ENCODE data around the gene AGBL2. TPM values are rescaled to one million over a fixed set of nuclear protein-coding genes. Genes with fewer than 3 reads are reported as not detected.

The AGBL2 gene, protein sequence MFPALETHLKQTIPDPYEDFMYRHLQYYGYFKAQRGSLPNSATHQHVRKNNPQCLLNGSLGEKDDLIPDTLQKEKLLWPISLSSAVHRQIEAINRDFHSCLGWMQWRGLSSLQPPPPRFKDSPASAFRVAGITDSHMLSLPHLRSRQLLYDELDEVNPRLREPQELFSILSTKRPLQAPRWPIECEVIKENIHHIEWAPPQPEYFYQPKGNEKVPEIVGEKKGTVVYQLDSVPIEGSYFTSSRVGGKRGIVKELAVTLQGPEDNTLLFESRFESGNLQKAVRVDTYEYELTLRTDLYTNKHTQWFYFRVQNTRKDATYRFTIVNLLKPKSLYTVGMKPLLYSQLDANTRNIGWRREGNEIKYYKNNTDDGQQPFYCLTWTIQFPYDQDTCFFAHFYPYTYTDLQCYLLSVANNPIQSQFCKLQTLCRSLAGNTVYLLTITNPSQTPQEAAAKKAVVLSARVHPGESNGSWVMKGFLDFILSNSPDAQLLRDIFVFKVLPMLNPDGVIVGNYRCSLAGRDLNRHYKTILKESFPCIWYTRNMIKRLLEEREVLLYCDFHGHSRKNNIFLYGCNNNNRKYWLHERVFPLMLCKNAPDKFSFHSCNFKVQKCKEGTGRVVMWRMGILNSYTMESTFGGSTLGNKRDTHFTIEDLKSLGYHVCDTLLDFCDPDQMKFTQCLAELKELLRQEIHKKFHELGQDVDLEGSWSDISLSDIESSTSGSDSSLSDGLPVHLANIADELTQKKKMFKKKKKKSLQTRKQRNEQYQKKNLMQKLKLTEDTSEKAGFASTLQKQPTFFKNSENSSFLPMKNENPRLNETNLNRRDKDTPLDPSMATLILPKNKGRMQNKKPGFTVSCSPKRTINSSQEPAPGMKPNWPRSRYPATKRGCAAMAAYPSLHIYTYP
- total RNA-seq (2022; extraction: Qiagen RNA extraction; ENCODE audit: low read depth): 0.51 to 1.8 TPM (median 1.3 TPM) in 5 replicates

DNA sequence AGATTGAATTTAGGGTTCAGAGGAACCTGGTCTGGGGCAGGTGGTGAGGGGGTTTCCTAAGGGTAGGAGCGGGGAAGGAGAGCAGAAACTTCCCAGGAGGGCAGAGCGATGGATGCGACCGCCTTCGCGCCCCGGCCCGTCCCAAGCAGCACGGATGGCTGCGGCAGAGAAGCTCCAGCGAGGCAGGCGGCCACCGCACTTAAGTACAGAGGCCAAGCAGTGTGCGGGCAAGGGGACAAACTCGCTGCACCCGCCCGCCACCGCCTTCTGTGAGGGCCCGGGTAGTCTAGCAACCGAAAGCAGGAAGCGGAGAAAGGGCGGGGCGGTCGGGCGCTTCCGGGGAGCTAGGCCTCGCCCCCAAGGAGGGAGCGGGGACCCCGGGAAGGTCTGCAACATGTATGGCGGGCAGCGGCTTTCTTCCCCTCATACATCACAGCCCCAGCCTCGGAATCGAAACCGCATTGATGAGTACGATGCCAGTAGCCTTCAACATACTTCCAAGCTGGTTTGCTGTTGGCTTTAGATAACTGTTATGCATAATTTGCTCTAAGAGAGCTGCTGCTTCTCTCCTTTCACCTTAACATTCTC is at the start of gene AGBL2:
Gene AGBL2, minus strand, starts transcription at position 288 of the 588 bp plus-strand sequence. CDS start 719 bp downstream, outside the sequence.

DNA sequence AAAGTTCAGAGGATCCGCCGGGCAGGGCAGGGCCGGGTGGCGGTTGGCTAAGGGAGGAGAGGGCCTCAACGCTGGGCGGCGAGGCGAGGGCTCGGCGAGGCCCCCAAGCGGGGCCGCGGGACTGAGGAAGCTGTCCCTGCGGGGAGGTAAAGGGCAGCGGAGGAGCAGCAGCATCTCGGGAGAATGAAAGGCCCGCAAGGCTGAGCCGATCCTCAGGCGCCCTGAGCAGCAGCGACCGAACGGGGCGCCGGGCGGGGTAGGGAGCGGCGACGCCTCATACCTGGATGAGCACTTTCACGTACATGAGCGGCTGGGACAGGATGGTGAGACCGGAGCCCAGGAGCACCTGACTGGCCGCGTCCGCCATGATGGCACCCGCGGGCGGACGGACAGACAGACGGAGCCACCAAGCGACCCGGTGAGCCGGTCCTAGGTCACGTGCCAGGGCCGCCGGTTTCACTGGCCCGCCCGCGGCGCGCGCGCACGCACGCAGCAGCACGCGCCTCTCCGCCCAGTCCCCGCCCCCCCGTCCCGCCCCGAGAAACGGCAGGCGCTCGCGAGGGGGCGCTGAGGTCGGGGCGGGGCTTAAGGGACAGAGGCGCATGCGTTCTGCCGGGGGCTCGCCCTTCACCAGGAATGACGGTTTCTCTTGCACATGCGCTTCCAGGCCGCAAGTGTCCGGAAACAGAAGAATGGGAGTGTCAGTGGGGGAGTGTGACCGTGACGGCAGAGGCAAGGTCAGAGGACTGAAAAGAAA is 72.9 kb downstream of the AGBL2 start, which contains the start of gene MTCH2:
Gene MTCH2, minus strand, starts transcription at position 461 of the 757 bp plus-strand sequence. Its CDS starts 94 bp downstream, at position 367.

Other genes with a start within 250 kb of the AGBL2 start
- 44.8 to 51.9 TPM (median 50.5 TPM) in 5 replicates for gene CELF1, start 162.2 kb downstream of the AGBL2 start, total RNA-seq (2022; extraction: Qiagen RNA extraction; ENCODE audit: low read depth)
- 55.9 to 79.3 TPM (median 74.3 TPM) in 5 replicates for gene PTPMT1, start 149.8 kb downstream of the AGBL2 start, total RNA-seq (2022; extraction: Qiagen RNA extraction; ENCODE audit: low read depth)
- gene KBTBD4, start 136.4 kb downstream of the AGBL2 start, total RNA-seq (2022; extraction: Qiagen RNA extraction; ENCODE audit: low read depth): 19.7 to 22.9 TPM (median 20.6 TPM) in 5 replicates
- gene NDUFS3, start 136.3 kb downstream of the AGBL2 start, total RNA-seq (2022; extraction: Qiagen RNA extraction; ENCODE audit: low read depth): 94.0 to 141 TPM (median 137 TPM) in 5 replicates
- 0.10 TPM in 1 of 5 replicates, not detected in the others for gene FAM180B, start 128.7 kb downstream of the AGBL2 start, total RNA-seq (2022; extraction: Qiagen RNA extraction; ENCODE audit: low read depth)
- gene C1QTNF4, start 121.0 kb downstream of the AGBL2 start, total RNA-seq (2022; extraction: Qiagen RNA extraction; ENCODE audit: low read depth): 0.07 to 0.10 TPM (median 0.08 TPM) in 3 of 5 replicates, not detected in the others
- gene MTCH2, start 72.8 kb downstream of the AGBL2 start, total RNA-seq (2022; extraction: Qiagen RNA extraction; ENCODE audit: low read depth): 101 to 150 TPM (median 138 TPM) in 5 replicates
- gene FNBP4, start 52.0 kb upstream of the AGBL2 start, total RNA-seq (2022; extraction: Qiagen RNA extraction; ENCODE audit: low read depth): 46.3 to 68.3 TPM (median 52.4 TPM) in 5 replicates
- gene NUP160, start 133.0 kb upstream of the AGBL2 start, total RNA-seq (2022; extraction: Qiagen RNA extraction; ENCODE audit: low read depth): 25.5 to 49.5 TPM (median 31.4 TPM) in 5 replicates

Measured in A549 treated with CpdA at 1 μM for 4 hours (cell line).